Hepatocyte (in vitro differentiated cells): ENCODE measurements around the gene AHCY. TPM values are rescaled to one million over a fixed set of nuclear protein-coding genes. Genes with fewer than 3 reads are reported as not detected.
"Not testable (repeated sequence)": the region's sequence is repeated elsewhere in the genome, so short reads cannot be mapped to it uniquely, and the experiment has no call there.

ENCODE experiments used
- DNase-seq: peaks from one replicate; pipeline ENCODE4 v3.0.0-alpha.2; 2016; ENCODE audit warnings: low spot score
- H2AFZ ChIP-seq: fragments of 200-600 bp; sonication (generic); 2 replicates; pipeline ENCODE4 v1.6.0; 2016; ENCODE audit warnings: antibody characterized with exemption, mild to moderate bottlenecking
- H3K27ac ChIP-seq: fragments of 200-600 bp; sonication (generic); 2 replicates; pipeline ENCODE4 v1.5.1; 2016; ENCODE audit warnings: mild to moderate bottlenecking
- H3K27me3 ChIP-seq: fragments of 200-600 bp; sonication (generic); 2 replicates; pipeline ENCODE4 v1.6.1; 2016
- H3K36me3 ChIP-seq: fragments of 200-600 bp; sonication (generic); replicated peaks from 2 replicates; pipeline ENCODE4 v1.5.1; 2016; ENCODE audit warnings: low read depth; ENCODE audit not compliant: insufficient read depth
- H3K4me1 ChIP-seq: fragments of 200-600 bp; sonication (generic); 2 replicates; pipeline ENCODE4 v1.5.1; 2016; ENCODE audit warnings: mild to moderate bottlenecking, moderate library complexity; ENCODE audit not compliant: insufficient read depth
- H3K4me2 ChIP-seq: fragments of 200-600 bp; sonication (generic); 2 replicates; pipeline ENCODE4 v1.6.0; 2016
- H3K4me3 ChIP-seq: fragments of 200-600 bp; sonication (generic); 2 replicates; pipeline ENCODE4 v1.5.1; 2016; ENCODE audit warnings: mild to moderate bottlenecking
- H3K79me2 ChIP-seq: fragments of 200-600 bp; sonication (generic); 2 replicates; pipeline ENCODE4 v1.6.0; 2017; ENCODE audit warnings: mild to moderate bottlenecking
- H3K9me2 ChIP-seq: fragments of 200-600 bp; sonication (generic); replicated peaks from 2 replicates; pipeline ENCODE4 v1.6.0; 2017; ENCODE audit warnings: mild to moderate bottlenecking; ENCODE audit not compliant: insufficient read depth
- H3K9me3 ChIP-seq: fragments of 200-600 bp; sonication (generic); 2 replicates; pipeline ENCODE4 v1.5.1; 2016; ENCODE audit warnings: low read depth, mild to moderate bottlenecking
- H4K20me1 ChIP-seq: fragments of 200-600 bp; sonication (generic); 2 replicates; pipeline ENCODE4 v1.6.0; 2016; ENCODE audit warnings: mild to moderate bottlenecking; ENCODE audit not compliant: insufficient read depth, poor library complexity, severe bottlenecking
- CTCF ChIP-seq: fragments of 200-600 bp; sonication (generic); IDR thresholded peaks from 2 replicates; pipeline ENCODE4 v1.5.1; 2016; ENCODE audit warnings: antibody characterized with exemption, mild to moderate bottlenecking; ENCODE audit not compliant: poor library complexity
- EZH2 ChIP-seq: fragments of 200-600 bp; sonication (generic); IDR thresholded peaks from 2 replicates; pipeline ENCODE4 v1.6.1; 2016; ENCODE audit warnings: antibody characterized with exemption, mild to moderate bottlenecking, borderline replicate concordance
- EZH2phosphoT487 ChIP-seq: fragments of 200-600 bp; sonication (generic); IDR thresholded peaks from one replicate; pipeline ENCODE4 v1.6.1; 2018; ENCODE audit warnings: antibody characterized with exemption, mild to moderate bottlenecking, low read depth, moderate library complexity; ENCODE audit not compliant: unreplicated experiment, severe bottlenecking
- WGBS: methylation state at CpG from one replicate; pipeline ENCODE4 v1.1.6; 2016; ENCODE audit warnings: low lambda C conversion rate; ENCODE audit errors: missing lambda C conversion rate; 5-methylcytosine and 5-hydroxymethylcytosine counted together
- polyA plus RNA-seq: library from polyadenylated mRNA; unstranded; fragments of >200 nt; fragmentation: Nextera tagmentation; extraction: Ambion mirVana; gene quantifications from 2 replicates; pipeline ENCODE4 v1.2.1, GENCODE V29; 2016
- total RNA-seq: library from RNA; depleted of rRNA; stranded (reverse); fragments of >200 nt; gene quantifications from 2 replicates; pipeline ENCODE4 v1.2.3, GENCODE V29; 2014

Gene AHCY
- total and polyA plus RNA-seq, 2 experiments from 2014 or later: 81.1 to 124 TPM

- WGBS: 98% methylated on average over 3 of the region's 3 CpGs
Observed at GRCh38 chr20:34292496-34292895, 10.7 kb downstream of the AHCY start.

GRCh38 chr20:34290471-34290870, 12.7 kb downstream of the AHCY start:
- no peak overlapping the region for H2AFZ ChIP-seq
- H3K36me3 ChIP-seq: no peaks in the 10 kb centered on the region
- no peaks in the 10 kb centered on the region for H4K20me1 ChIP-seq
- no peak for TF ChIP-seq CTCF
- TF ChIP-seq EZH2phosphoT487: no peak
- TF ChIP-seq EZH2: no peak
- H3K27me3 ChIP-seq: no peaks in the 10 kb centered on the region
- H3K9me3 ChIP-seq: no peaks in the 10 kb centered on the region
- peaks cover 3% of the 10 kb centered on the region for H3K79me2 ChIP-seq
- no peak for DNase-seq
- no peak overlapping the region for H3K27ac ChIP-seq
- H3K4me3 ChIP-seq: no peak overlapping the region
- no peaks in the 10 kb centered on the region for H3K9me2 ChIP-seq
- WGBS: over 99% methylated on average over 11 of the region's 11 CpGs
- no peaks in the 10 kb centered on the region for H3K4me1 ChIP-seq
- no peak overlapping the region for H3K4me2 ChIP-seq

More at GRCh38 chr20:34292496-34292895, 10.7 kb downstream of the AHCY start:
- H3K27ac ChIP-seq: no peak overlapping the region
- H3K4me1 ChIP-seq: no peaks in the 10 kb centered on the region
- H3K4me3 ChIP-seq: no peak overlapping the region
- H3K4me2 ChIP-seq: no peak overlapping the region
- peaks cover 4% of the 10 kb centered on the region for H4K20me1 ChIP-seq
- TF ChIP-seq EZH2phosphoT487: no peak
- TF ChIP-seq CTCF: no peak
- no peak for TF ChIP-seq EZH2
- no peaks in the 10 kb centered on the region for H3K9me2 ChIP-seq
- no peak overlapping the region for H2AFZ ChIP-seq
- no peaks in the 10 kb centered on the region for H3K36me3 ChIP-seq
- H3K79me2 ChIP-seq: peaks cover 23% of the 10 kb centered on the region
- H3K27me3 ChIP-seq: no peaks in the 10 kb centered on the region
- no peak for DNase-seq
- H3K9me3 ChIP-seq: no peaks in the 10 kb centered on the region

- WGBS: 95% methylated on average over 5 of the region's 5 CpGs
- not testable (repeated sequence) for H3K36me3 ChIP-seq, H3K4me3 ChIP-seq, DNase-seq, H3K79me2 ChIP-seq, H2AFZ ChIP-seq, H3K27me3 ChIP-seq, H3K27ac ChIP-seq, H3K9me3 ChIP-seq, H3K4me2 ChIP-seq, H4K20me1 ChIP-seq, H3K9me2 ChIP-seq, H3K4me1 ChIP-seq
Observed at GRCh38 chr20:34287500-34287899, 15.7 kb downstream of the AHCY start.

GRCh38 chr20:34285450-34285849, 17.7 kb downstream of the AHCY start:
- TF ChIP-seq EZH2phosphoT487 (no peak), CTCF (no peak), EZH2 (no peak)
- no peaks in the 10 kb centered on the region for H3K79me2 ChIP-seq
- no peak overlapping the region for H2AFZ ChIP-seq
- no peaks in the 10 kb centered on the region for H3K9me2 ChIP-seq
- no peaks in the 10 kb centered on the region for H3K27me3 ChIP-seq
- 98% methylated on average over 16 of the region's 16 CpGs for WGBS
- no peaks in the 10 kb centered on the region for H3K36me3 ChIP-seq
- no peak overlapping the region for H3K4me2 ChIP-seq
- no peaks in the 10 kb centered on the region for H3K4me1 ChIP-seq
- no peak overlapping the region for H3K27ac ChIP-seq
- H3K9me3 ChIP-seq: no peaks in the 10 kb centered on the region
- no peaks in the 10 kb centered on the region for H4K20me1 ChIP-seq
- H3K4me3 ChIP-seq: no peak overlapping the region
- DNase-seq: no peak
